ENCODE data around the gene KIF4B. TPM values are rescaled to one million over a fixed set of nuclear protein-coding genes. Genes with fewer than 3 reads are reported as not detected.

Gene KIF4B
- total RNA-seq, 2 donors from 2014 or later: 0.26 TPM; not detected in 1

DNA sequence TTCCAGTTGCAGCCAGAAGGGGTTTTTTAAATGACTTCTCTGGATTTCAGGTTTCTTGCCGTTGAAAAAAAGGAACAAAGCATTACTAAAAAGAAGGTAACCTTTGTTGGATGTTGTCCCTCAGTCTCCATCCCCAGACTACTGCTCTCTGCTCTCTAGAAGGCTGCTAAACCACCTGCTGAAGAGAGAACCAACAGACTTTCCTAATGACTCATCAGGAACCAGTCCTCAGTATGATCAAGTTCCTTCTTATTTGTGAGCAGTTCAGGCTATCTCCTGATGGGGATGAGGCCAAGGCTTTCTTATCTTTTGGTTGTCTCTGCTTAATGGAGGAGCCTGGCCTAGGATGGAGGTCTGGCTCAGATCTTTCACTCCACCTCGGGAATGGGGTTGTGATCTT lies 4.1 kb downstream of the KIF4B start:
- Histone ChIP-seq H3K4me3 (no peak overlapping the region), H3K9me3 (no peaks in the 10 kb centered on the region), H3K27ac (no peak overlapping the region), H3K36me3 (replicated peaks in 1 of 2; ENCODE audit: insufficient read depth in 1 of 2, low read depth in 2 of 2) (no peaks in the 10 kb centered on the region), H3K27me3 (no peaks in the 10 kb centered on the region), H3K4me1 (no peaks in the 10 kb centered on the region)
- DNase-seq (no peak), ATAC-seq (no peak)
- WGBS, 2 donors: 41 to 44% methylated on average over 2 of the region's 2 CpGs
- intact Hi-C loops (cut with DNase I): no loop called here
- TF ChIP-seq, protein P1, sequence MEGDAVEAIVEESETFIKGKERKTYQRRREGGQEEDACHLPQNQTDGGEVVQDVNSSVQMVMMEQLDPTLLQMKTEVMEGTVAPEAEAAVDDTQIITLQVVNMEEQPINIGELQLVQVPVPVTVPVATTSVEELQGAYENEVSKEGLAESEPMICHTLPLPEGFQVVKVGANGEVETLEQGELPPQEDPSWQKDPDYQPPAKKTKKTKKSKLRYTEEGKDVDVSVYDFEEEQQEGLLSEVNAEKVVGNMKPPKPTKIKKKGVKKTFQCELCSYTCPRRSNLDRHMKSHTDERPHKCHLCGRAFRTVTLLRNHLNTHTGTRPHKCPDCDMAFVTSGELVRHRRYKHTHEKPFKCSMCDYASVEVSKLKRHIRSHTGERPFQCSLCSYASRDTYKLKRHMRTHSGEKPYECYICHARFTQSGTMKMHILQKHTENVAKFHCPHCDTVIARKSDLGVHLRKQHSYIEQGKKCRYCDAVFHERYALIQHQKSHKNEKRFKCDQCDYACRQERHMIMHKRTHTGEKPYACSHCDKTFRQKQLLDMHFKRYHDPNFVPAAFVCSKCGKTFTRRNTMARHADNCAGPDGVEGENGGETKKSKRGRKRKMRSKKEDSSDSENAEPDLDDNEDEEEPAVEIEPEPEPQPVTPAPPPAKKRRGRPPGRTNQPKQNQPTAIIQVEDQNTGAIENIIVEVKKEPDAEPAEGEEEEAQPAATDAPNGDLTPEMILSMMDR (IDR thresholded peaks at IDR 0.05): no peak
- TF ChIP-seq POLR2A (IDR thresholded peaks at IDR 0.05): no peak

DNA sequence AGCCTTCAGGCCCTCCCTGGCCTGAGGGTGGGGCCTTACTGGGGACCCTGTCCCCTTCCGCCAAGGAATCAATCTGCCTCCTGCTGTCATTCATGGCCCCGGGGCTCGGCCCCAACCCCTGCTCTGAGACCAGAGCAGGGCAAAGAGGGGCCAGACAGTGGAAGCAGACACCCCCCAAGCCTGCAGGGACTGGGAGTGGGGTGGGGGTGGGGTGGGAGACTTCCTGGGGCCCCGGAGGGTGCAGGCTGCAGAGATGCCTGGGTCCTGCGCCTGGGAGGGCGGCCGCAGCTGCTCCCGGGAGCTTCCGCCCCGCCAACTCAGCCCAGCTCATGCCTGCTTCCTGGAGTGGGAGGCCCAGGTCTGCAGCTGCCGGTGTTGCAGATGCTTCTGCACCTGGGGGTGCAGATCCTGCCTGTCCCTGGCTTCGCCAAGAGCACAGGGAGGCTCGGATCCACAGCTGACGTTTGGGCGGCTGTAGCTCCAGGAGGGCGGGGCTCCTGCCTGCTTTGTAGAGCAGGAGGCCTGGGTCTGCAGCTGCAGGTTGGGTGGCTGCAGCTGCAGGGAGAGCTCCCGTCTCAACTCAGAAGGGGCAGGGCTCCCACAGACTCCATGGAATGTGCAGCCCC lies 6.2 kb downstream of the KIF4B start:
- DNase-seq: no peak
- Histone ChIP-seq H3K27ac (no peak overlapping the region), H3K27me3 (no peaks in the 10 kb centered on the region), H3K36me3 (replicated peaks in 1 of 2; ENCODE audit: insufficient read depth in 1 of 2, low read depth in 2 of 2) (no peaks in the 10 kb centered on the region), H3K4me3 (no peak overlapping the region), H3K9me3 (no peaks in the 10 kb centered on the region), H3K4me1 (no peaks in the 10 kb centered on the region)
- TF ChIP-seq, protein P1 (IDR thresholded peaks at IDR 0.05): no peak
- no peak for TF ChIP-seq POLR2A (IDR thresholded peaks at IDR 0.05)
- WGBS, 2 donors: 50 to 73% methylated on average over 1 to 9 of the region's 17 CpGs
- ATAC-seq: no peak
- intact Hi-C loops (cut with DNase I): no loop called here

DNA sequence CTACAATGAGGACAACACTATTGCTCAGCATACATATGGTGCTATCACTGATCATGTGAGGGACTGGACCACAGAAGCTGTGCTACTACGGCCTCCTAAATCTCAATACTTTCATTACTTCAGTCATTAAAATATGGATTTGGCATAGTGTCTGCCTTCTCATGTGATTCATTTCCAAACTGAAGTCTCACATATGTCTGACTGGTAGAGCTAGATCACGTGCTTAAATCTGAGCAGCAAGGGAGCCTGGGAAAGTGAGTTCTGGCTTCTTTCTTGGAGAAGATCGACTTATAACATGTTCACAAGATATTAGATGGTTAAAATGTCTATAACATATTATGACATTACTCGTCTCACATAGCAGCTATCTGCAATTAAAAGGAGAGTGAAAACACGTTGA lies 8.3 kb downstream of the KIF4B start:
- ATAC-seq (no peak), DNase-seq (no peak)
- H3K36me3 ChIP-seq (replicated peaks in 1 of 2; ENCODE audit: insufficient read depth in 1 of 2, low read depth in 2 of 2): no peaks in the 10 kb centered on the region
- TF ChIP-seq POLR2A (IDR thresholded peaks at IDR 0.05): no peak
- TF ChIP-seq, protein P1 (IDR thresholded peaks at IDR 0.05): no peak
- no peaks in the 10 kb centered on the region for H3K4me1 ChIP-seq
- no peak overlapping the region for H3K4me3 ChIP-seq
- H3K27ac ChIP-seq: no peak overlapping the region
- intact Hi-C loops (cut with DNase I): no loop called here
- WGBS, 2 donors: 58 to 60% methylated on average over 5 of the region's 5 CpGs
- no peaks in the 10 kb centered on the region for H3K9me3 ChIP-seq
- H3K27me3 ChIP-seq: no peaks in the 10 kb centered on the region

DNA sequence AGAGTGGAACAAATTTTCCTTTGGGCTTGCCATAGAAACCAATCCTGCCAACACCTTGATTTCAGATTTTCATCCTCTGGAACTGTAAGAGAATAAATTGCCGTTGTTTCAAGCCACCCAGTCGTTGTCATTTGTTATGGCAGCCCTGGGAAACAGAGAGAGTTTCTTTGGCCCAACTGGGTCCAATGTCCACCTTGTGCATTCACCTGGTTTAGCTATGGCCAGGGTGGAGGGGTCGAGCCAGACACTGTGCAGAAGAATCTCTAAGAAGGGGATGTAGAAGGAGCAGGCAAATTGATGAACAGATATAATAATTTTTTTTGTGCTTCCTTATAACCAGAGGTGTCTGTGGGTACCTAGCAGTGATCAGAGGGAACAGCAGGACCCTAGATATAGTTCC lies 9.8 kb downstream of the KIF4B start:
- Histone ChIP-seq H3K9me3 (no peaks in the 10 kb centered on the region), H3K27me3 (no peaks in the 10 kb centered on the region), H3K4me3 (no peak overlapping the region), H3K4me1 (no peaks in the 10 kb centered on the region), H3K27ac (no peak overlapping the region), H3K36me3 (replicated peaks in 1 of 2; ENCODE audit: insufficient read depth in 1 of 2, low read depth in 2 of 2) (no peaks in the 10 kb centered on the region)
- DNase-seq (no peak), ATAC-seq (no peak)
- no peak for TF ChIP-seq POLR2A (IDR thresholded peaks at IDR 0.05)
- TF ChIP-seq, protein P1 (IDR thresholded peaks at IDR 0.05): no peak
- 43 to 56% methylated on average over 3 of the region's 3 CpGs for WGBS, 2 donors
- intact Hi-C loops (cut with DNase I): no loop called here

DNA sequence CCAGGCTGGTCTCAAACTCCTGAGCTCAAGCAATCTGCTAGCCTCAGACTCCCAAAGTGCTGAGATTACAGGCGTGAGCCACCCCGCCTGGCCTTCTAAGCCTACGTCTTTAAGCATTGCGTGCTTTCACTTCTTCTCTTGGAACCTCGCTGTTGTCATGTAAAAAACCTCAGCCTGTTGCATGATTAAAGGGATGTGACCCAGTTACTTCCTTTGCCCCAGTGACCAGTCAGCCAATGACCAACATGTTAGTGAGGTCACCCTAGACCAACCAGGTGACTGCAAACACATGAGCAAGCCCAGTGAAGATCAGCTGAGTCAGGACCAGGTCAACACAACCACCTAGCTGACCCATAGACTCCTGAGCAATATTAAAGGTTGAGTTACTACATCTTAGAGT lies 10.5 kb downstream of the KIF4B start:
- TF ChIP-seq, protein P1 (IDR thresholded peaks at IDR 0.05): no peak
- no peak for TF ChIP-seq POLR2A (IDR thresholded peaks at IDR 0.05)

More for the DNA sequence above, 10.5 kb downstream of the KIF4B start:
- H3K36me3 ChIP-seq (replicated peaks in 1 of 2; ENCODE audit: insufficient read depth in 1 of 2, low read depth in 2 of 2): no peaks in the 10 kb centered on the region
- no peak overlapping the region for H3K27ac ChIP-seq
- no peaks in the 10 kb centered on the region for H3K9me3 ChIP-seq
- DNase-seq (no peak), ATAC-seq (no peak)
- H3K4me3 ChIP-seq: no peak overlapping the region
- no peaks in the 10 kb centered on the region for H3K27me3 ChIP-seq
- no peaks in the 10 kb centered on the region for H3K4me1 ChIP-seq
- WGBS, 2 donors: 72 to 79% methylated on average over 5 of the region's 5 CpGs
- intact Hi-C loops (cut with DNase I): no loop called here
